ENCODE results near the gene ATF6.
A peak's percentile ranks its signal among the peaks of the same experiment; 100 is the strongest.
"Not testable (repeated sequence)": the region's sequence is repeated elsewhere in the genome, so short reads cannot be mapped to it uniquely, and the experiment has no call there.

ATF6 gene

DNA sequence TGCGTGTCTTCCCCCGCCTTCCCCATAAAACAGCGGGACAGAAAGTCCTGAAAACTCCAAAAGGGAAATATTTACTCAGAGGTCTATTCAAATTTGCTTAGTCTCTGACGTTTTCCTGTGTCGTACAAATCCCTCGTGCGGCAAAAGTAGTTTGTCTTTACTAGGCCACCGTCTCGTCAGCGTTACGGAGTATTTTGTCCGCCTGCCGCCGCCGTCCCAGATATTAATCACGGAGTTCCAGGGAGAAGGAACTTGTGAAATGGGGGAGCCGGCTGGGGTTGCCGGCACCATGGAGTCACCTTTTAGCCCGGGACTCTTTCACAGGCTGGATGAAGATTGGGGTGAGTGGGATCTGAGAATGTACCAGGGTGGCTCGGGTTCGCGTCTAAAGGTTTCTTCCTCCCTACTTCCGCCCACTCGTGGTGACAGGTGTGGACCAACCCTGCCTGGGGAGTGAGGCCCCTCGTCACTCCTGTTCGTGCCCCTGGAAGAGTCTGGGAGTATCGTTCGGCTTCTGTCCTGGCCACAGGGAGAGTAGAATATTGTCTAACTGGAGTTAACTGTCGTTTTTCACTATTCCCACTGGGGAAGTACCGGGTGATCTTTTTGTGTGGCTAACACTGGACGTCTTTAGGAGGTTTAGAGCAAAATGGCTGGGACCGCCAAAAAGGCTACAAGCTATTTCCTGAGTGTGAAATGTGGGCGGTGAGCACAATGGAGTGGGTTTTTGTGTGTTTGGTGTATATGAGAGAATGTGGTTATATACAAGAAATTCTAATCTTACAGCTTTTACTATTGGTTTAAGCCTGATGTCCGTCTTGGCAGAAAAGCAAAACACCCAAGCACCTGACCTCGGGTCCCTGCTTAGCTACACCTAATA lies at the start of gene ATF6:
ATF6 (plus strand) TSS at position 219 of the 880 bp plus-strand sequence; CDS start at position 260, 41 bp downstream.
- peak; percentile 54 to 55 for DNase-seq (ENCODE audit: low read depth in 1 of 2, low spot score in 1 of 2)

DNA sequence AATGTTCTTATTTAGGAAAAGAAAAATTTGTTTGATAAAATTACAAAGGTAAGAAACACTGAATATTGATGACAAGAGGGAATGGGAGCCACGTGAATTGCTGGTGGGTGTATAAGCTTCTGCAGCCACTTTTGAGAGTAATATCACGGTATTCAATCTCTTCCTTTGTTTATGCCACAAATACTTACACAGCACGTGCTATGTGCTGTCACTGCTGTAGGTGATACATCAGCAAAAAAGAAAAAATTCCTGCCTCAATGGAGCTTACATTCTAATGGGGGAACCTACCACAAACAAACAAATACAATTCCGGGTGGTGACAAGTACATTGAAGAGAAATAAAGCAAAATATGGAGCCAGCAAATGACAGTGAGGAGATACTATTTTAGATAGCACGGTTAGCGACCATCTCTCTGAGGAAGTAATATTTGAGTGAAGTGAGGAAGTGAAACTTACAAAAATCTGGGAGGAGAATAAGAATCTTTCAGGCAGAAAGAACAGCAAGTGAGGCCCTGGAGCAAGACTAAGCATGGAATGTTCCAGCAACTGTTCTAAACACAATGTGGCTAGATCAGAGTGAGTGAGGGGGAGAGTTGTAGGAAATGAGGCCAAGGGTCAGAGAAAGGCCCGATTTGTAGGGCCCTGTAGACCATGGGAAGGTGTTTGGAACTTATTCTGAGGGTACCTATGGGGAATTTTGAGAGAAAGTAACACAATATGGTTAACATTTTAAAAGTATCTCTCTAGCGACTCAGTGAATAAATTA lies 47.4 kb upstream of the ATF6 start:
- DNase-seq (ENCODE audit: low read depth in 1 of 2, low spot score in 1 of 2), result no peak

- DNase-seq (ENCODE audit: low read depth in 1 of 2, low spot score in 1 of 2), result no peak
Measured at GRCh38 chr1:161719325-161719611, 46.9 kb upstream of the ATF6 start.

DNA sequence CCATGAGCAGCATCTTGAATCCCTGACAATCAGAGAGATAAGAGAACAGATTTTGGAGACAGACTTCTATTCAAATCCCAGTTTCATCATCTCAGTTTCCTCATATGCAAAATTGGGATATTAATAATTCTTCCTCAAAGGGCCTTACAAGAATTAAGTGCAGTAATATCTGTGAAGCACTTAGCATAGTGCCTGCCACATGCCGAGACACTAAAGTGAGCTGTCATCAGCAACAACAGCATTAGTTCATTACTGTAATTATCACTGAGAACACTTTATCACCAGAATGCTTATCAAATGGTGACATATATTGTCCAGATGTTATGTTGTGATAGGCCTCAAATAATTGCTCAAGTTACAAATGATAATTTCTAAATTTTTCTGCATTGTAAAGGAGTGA lies 45.7 kb upstream of the ATF6 start:
- no peak for DNase-seq (ENCODE audit: low read depth in 1 of 2, low spot score in 1 of 2)

DNA sequence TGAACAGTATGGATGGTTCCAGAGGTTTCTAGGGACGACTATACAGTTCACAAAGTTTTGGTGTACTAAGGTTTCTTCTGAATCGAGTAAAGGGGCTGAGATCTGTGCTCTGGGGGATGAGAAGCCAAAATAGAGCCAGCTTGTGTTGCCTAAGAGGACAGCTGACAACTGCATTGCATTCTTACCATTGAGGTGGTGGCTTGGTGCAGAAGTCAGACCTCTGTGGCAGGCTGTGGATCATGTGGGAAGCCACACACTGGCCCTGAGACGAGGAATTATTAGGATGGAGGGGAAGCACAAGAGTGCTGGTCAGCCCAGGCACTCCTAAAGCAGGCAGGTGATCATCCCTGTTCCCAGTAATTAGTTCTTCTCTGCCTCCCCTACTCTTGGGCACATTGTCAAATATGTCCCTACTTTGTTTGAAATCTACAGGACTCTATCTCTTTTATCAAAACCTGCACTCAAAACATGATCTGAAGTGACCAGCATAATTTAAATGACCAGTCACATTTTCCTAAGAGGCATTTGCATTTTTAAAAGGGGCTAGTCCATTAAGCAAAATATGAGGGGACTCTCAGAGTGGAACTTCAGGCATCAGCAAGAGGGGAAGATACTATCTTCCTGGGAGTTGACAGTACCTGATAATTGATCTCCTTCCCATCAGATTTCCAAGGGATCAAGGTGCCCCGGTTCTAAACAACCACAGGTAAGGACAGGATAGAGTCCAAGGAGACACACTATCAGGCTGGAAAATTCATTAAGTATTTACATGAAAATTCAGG lies 45.0 kb upstream of the ATF6 start, which contains the start of gene FCRLB:
FCRLB (plus strand) TSS at position 589 of the 782 bp plus-strand sequence. CDS start 1,129 bp downstream, outside the sequence.
- DNase-seq (ENCODE audit: low read depth in 1 of 2, low spot score in 1 of 2), result no peak

GRCh38 chr1:161721738-161722343 lies 44.3 kb upstream of the ATF6 start:
- no peak for DNase-seq (ENCODE audit: low read depth in 1 of 2, low spot score in 1 of 2)

DNA sequence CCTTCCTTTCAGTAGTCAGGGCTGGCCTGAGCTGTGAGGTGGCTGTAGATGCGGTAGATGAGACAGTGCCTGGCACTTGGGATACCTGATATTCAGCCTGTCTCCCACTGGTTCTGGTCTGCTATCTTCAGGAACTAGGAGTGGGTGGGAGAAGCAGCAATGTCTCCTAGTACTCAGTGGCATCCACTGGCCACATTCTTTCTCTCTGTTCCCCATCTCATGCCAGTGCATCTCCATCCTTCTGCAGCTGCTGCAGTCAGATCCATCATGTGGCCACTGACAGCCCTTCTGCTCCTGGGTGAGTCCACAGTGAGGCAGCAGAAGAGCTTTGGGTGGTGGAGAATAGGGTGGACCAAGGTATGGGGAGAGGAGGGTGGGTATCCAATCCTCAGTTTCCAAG lies 43.7 kb upstream of the ATF6 start:
- no peak for DNase-seq (ENCODE audit: low read depth in 1 of 2, low spot score in 1 of 2)

GRCh38 chr1:161723459-161724141 lies 42.5 kb upstream of the ATF6 start:
- DNase-seq (ENCODE audit: low read depth in 1 of 2, low spot score in 1 of 2), result no peak

GRCh38 chr1:161725258-161725907 lies 40.7 kb upstream of the ATF6 start:
- DNase-seq (ENCODE audit: low read depth in 1 of 2, low spot score in 1 of 2), result not testable (repeated sequence)

DNA sequence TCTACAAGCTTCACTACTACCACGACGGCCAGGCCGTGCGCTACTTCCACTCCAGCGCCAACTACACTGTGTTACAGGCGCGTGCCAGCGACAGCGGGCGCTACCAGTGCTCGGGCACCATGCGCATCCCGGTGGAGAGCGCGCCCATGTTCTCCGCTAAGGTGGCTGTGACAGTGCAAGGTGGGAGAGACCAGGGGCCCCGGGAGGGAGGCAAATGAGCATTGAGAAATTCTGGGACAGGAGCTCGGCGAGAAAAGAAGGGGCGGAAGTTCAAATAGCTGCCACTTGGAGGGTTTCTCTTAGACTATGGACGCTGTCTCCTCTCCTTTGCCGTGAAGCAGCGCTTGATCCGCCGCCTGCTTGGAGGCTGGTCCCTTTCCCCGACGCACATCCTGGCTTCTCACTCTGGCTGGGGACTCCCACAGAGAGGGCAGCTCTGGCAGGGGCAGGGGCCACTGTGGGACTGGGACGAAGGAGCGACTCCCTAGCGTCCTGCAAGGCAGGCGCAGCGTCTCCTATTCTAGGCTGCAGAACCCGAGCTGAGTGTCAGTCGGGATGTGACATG lies 40.1 kb upstream of the ATF6 start:
- peak in 1 of 2 donors; percentile 10 for DNase-seq (ENCODE audit: low read depth in 1 of 2, low spot score in 1 of 2)

GRCh38 chr1:161726473-161727255 lies 39.5 kb upstream of the ATF6 start:
- peak; percentile 43 for DNase-seq (ENCODE audit: low read depth in 1 of 2, low spot score in 1 of 2)

DNA sequence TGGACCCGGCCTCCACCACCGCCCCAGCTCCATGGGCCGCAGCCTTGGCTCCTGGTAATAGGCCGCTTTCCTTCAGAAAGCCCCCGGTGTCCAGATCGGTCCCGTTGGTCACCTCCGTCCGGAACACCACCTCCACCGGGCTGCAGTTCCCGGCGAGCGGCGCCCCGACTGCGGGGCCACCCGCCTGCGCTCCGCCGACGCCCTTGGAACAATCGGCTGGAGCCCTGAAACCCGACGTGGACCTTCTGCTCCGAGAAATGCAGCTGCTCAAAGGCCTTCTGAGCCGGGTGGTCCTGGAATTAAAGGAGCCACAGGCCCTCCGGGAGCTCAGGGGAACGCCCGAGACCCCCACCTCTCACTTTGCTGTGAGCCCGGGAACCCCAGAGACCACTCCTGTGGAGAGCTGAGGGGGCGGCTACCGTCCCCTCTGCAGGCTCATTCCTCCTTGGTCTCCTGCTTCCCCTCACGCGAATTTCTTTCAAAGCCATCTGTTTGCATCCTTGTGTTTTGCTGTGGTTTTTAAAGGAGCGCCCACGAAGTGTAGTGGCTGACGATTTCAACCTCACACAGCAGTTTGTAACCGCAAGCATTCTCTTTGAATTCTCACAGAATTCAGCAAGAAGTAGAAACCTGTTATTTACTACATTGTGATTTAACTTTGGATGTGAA lies 38.7 kb upstream of the ATF6 start:
- DNase-seq (ENCODE audit: low read depth in 1 of 2, low spot score in 1 of 2), result no peak

DNA sequence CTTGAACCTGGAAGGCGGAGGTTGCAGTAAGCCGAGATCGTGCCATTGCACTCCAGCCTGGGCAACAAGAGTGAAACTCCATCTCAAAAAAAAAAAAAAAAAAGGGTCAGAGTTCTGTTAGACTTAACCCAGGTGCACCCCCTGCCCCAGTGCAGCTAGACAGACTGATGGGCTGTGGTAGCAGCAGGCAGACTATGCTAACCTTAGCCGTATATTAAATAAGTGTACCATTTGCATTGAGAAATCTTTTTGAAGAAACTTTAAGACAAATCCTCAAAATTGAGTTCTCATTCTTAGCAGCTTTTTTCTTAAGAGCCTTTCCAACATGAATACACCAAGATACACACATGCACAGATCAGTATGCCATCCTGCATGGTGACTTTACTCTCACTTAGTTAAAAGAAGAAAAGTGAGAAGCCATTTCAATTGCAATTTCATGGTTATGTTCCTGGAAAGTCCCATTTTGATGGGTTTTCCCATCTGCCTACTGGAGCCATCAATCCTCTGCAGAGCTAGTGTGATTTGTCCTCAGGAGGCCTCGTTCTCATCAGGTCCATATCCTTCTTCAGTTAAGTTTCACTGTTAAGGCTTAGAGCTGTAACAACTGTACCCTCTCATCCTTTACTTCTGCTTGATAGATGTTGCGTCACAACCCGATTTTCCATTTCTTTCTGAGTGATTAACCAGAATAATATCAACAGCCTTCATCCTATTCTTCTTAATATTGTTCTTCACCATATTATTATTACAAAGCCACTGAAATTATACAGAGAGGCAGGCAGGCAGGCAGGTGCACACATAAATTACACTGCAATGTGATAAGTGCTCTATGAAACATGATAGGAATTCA lies 37.5 kb upstream of the ATF6 start:
- DNase-seq (ENCODE audit: low read depth in 1 of 2, low spot score in 1 of 2), result no peak

- DNase-seq (ENCODE audit: low read depth in 1 of 2, low spot score in 1 of 2), result no peak
Measured at GRCh38 chr1:161730050-161730564, 36.0 kb upstream of the ATF6 start.

GRCh38 chr1:161731241-161731640 lies 34.9 kb upstream of the ATF6 start:
- DNase-seq (ENCODE audit: low read depth in 1 of 2, low spot score in 1 of 2), result no peak

GRCh38 chr1:161731981-161732718 lies 34.0 kb upstream of the ATF6 start:
- DNase-seq (ENCODE audit: low read depth in 1 of 2, low spot score in 1 of 2), result no peak

Measured in stimulated activated CD4-positive, alpha-beta T cell treated with anti-CD3 and anti-CD28 coated beads, Interleukin-15, amount 100 ng/mL, for 1 hour (primary cell).